GM12892 (cell line): ENCODE measurements around the gene RTKN2.

Experiments used
- POLR2A ChIP-seq: IDR thresholded peaks from 2 replicates; pipeline ENCODE4 v1.6.1; 2011; ENCODE audit warnings: low read depth, low read length, control low read depth
- POLR2AphosphoS5 ChIP-seq: IDR thresholded peaks from 2 replicates; pipeline ENCODE4 v1.6.1; 2011; ENCODE audit warnings: low read depth, low read length, control low read depth

GRCh38 chr10:62193479-62193878, 75.2 kb downstream of the RTKN2 start:
- TF ChIP-seq POLR2A = no peak
- no peak for TF ChIP-seq POLR2AphosphoS5
